Neutrophil (primary cell): ENCODE measurements around the gene DAPK1.

Experiments used
- H3K27ac ChIP-seq: fragments of 200-600 bp; sonication (generic); 2 replicates; pipeline ENCODE4 v1.5.1; 2016; ENCODE audit warnings: mild to moderate bottlenecking, moderate library complexity
- H3K27me3 ChIP-seq: fragments of 200-600 bp; sonication (generic); 2 replicates; pipeline ENCODE4 v1.6.0; 2016; ENCODE audit warnings: mild to moderate bottlenecking
- H3K36me3 ChIP-seq: fragments of 200-600 bp; sonication (generic); 2 replicates; pipeline ENCODE4 v1.5.1; 2017
- H3K4me1 ChIP-seq, 2 experiments: fragments of 200-600 bp in 1 of 2; sonication (generic) in 1 of 2; 1 replicate in 1 of 2; 2 replicates in 1 of 2; pipeline versions ENCODE4 v1.5.1 to v1.6.1; 2013 to 2016; ENCODE audit warnings: low read depth in 1 of 2, low read length in 1 of 2, mild to moderate bottlenecking in 1 of 2, moderate library complexity in 1 of 2; ENCODE audit not compliant: control insufficient read depth in 1 of 2, insufficient read depth in 1 of 2
- H3K4me3 ChIP-seq, 2 experiments: fragments of 200-600 bp in 1 of 2; sonication (generic) in 1 of 2; 1 replicate in 1 of 2; 2 replicates in 1 of 2; pipeline ENCODE4 v1.5.1; 2013 to 2016; ENCODE audit warnings: low read depth in 1 of 2, low read length in 1 of 2, mild to moderate bottlenecking in 1 of 2, moderate library complexity in 1 of 2
- H3K9me3 ChIP-seq: fragments of 200-600 bp; sonication (generic); 2 replicates; pipeline ENCODE4 v1.5.1; 2016
- CTCF ChIP-seq: fragments of 200-600 bp; sonication (generic); IDR thresholded peaks from 2 replicates; pipeline ENCODE4 v1.5.1; 2016; ENCODE audit warnings: antibody characterized with exemption

Gene DAPK1

GRCh38 chr9:87751423-87751822 lies 253.8 kb downstream of the DAPK1 start:
- Histone ChIP-seq H3K4me1 (no peaks in the 10 kb centered on the region), H3K9me3 (no peaks in the 10 kb centered on the region), H3K27ac (no peak overlapping the region), H3K27me3 (peaks cover 3% of the 10 kb centered on the region), H3K4me3 (no peak overlapping the region), H3K36me3 (no peaks in the 10 kb centered on the region)
- no peak for TF ChIP-seq CTCF

- no peaks in the 10 kb centered on the region for H3K4me1 ChIP-seq
- H3K36me3 ChIP-seq = no peaks in the 10 kb centered on the region
Measured at GRCh38 chr9:87751868-87752267, 254.2 kb downstream of the DAPK1 start.

GRCh38 chr9:87753313-87753712 lies 255.6 kb downstream of the DAPK1 start:
- Histone ChIP-seq H3K4me1 (no peaks in the 10 kb centered on the region), H3K36me3 (no peaks in the 10 kb centered on the region), H3K4me3 (no peak overlapping the region), H3K27me3 (peaks cover 2% of the 10 kb centered on the region), H3K27ac (no peak overlapping the region), H3K9me3 (no peaks in the 10 kb centered on the region)
- TF ChIP-seq CTCF = no peak

More at GRCh38 chr9:87751868-87752267, 254.2 kb downstream of the DAPK1 start:
- no peak for TF ChIP-seq CTCF
- Histone ChIP-seq H3K4me3 (no peak overlapping the region), H3K9me3 (no peaks in the 10 kb centered on the region), H3K27ac (no peak overlapping the region), H3K27me3 (peaks cover 3% of the 10 kb centered on the region)
